DND-41 (cell line): ENCODE results near the gene PCGF5.

Experiments
- CTCF ChIP-seq: IDR thresholded peaks from 2 replicates; pipeline ENCODE4 v1.5.1; 2012; ENCODE audit warnings: borderline replicate concordance, low read length, moderate library complexity, mild to moderate bottlenecking; ENCODE audit not compliant: poor library complexity, severe bottlenecking; ENCODE audit errors: extremely low read depth
- EZH2 ChIP-seq: IDR thresholded peaks from 3 replicates; pipeline ENCODE4 v1.6.1; 2012; ENCODE audit warnings: borderline replicate concordance, low read depth, mild to moderate bottlenecking, moderate library complexity, low read length, inconsistent platforms; ENCODE audit not compliant: severe bottlenecking

- TF ChIP-seq CTCF: no peak
- TF ChIP-seq EZH2: no peak
Measured at GRCh38 chr10:91210435-91210834, 10.0 kb upstream of the PCGF5 start.
